GM23338 (cell line): ENCODE measurements around the gene NECAB3. TPM values are rescaled to one million over a fixed set of nuclear protein-coding genes. Genes with fewer than 3 reads are reported as not detected.

Experiments used
- ATAC-seq: fragments of 200-7000 bp; cut with Tn5 transposase; 3 replicates; pipeline ENCODE4 v1.9.1; 2020
- DNase-seq: peaks from one replicate; pipeline ENCODE4 v3.0.0-alpha.2; 2015; ENCODE audit warnings: low spot score
- H2AFZ ChIP-seq: fragments of 200-600 bp; sonication (generic); 2 replicates; pipeline ENCODE4 v1.8.0; 2016; ENCODE audit warnings: antibody characterized with exemption, mild to moderate bottlenecking, moderate library complexity
- H3F3A ChIP-seq: fragments of 200-600 bp; sonication (generic); replicated peaks from 2 replicates; pipeline ENCODE4 v1.8.0; 2017; ENCODE audit warnings: antibody characterized with exemption, mixed run types, low read depth
- H3K27ac ChIP-seq: fragments of 200-600 bp; sonication (generic); 2 replicates; pipeline ENCODE4 v1.6.1; 2016; ENCODE audit warnings: low read depth
- H3K27me3 ChIP-seq: fragments of 200-600 bp; sonication (generic); 2 replicates; pipeline ENCODE4 v1.8.0; 2016; ENCODE audit warnings: mild to moderate bottlenecking, mixed run types, moderate library complexity; ENCODE audit not compliant: insufficient read depth
- H3K36me3 ChIP-seq: fragments of 200-600 bp; sonication (generic); 2 replicates; pipeline ENCODE4 v1.8.0; 2016; ENCODE audit warnings: mild to moderate bottlenecking; ENCODE audit not compliant: insufficient read depth
- H3K4me1 ChIP-seq: fragments of 200-600 bp; sonication (generic); 2 replicates; pipeline ENCODE4 v1.8.0; 2016; ENCODE audit warnings: mild to moderate bottlenecking, moderate library complexity; ENCODE audit not compliant: insufficient read depth
- H3K4me2 ChIP-seq: fragments of 200-600 bp; sonication (generic); 2 replicates; pipeline ENCODE4 v1.7.1; 2017; ENCODE audit warnings: mixed run types
- H3K4me3 ChIP-seq: fragments of 200-600 bp; sonication (generic); 2 replicates; pipeline ENCODE4 v1.6.1; 2016; ENCODE audit warnings: mixed run types
- H3K79me2 ChIP-seq: fragments of 200-600 bp; sonication (generic); replicated peaks from 2 replicates; pipeline ENCODE4 v1.8.0; 2017; ENCODE audit warnings: mild to moderate bottlenecking; ENCODE audit not compliant: insufficient read depth
- H3K9me2 ChIP-seq: fragments of 200-600 bp; sonication (generic); 2 replicates; pipeline ENCODE4 v1.8.0; 2017; ENCODE audit not compliant: insufficient read depth
- H4K20me1 ChIP-seq: fragments of 200-600 bp; sonication (generic); replicated peaks from 2 replicates; pipeline ENCODE4 v1.8.0; 2017; ENCODE audit warnings: mild to moderate bottlenecking; ENCODE audit not compliant: insufficient read depth
- H3K27ac Mint-ChIP-seq: 2 replicates; pipeline ENCODE4 v1.8.0; 2020; ENCODE audit warnings: inconsistent platforms, mild to moderate bottlenecking, moderate library complexity, mixed read lengths
- H3K27me3 Mint-ChIP-seq: 3 replicates; pipeline ENCODE4 v1.8.0; 2022; ENCODE audit warnings: low read depth, mild to moderate bottlenecking, moderate library complexity, mixed read lengths, inconsistent platforms; ENCODE audit not compliant: insufficient read depth, poor library complexity
- H3K36me3 Mint-ChIP-seq: 3 replicates; pipeline ENCODE4 v1.8.0; 2021; ENCODE audit warnings: low read depth, mild to moderate bottlenecking, inconsistent platforms, moderate library complexity, mixed read lengths
- H3K4me1 Mint-ChIP-seq: 3 replicates; pipeline ENCODE4 v1.8.0; 2020; ENCODE audit warnings: mild to moderate bottlenecking, inconsistent platforms, mixed read lengths
- H3K4me3 Mint-ChIP-seq: 3 replicates; pipeline ENCODE4 v1.8.0; 2021; ENCODE audit warnings: moderate library complexity, mild to moderate bottlenecking, inconsistent platforms, mixed read lengths
- H3K9me3 Mint-ChIP-seq: 3 replicates; pipeline ENCODE4 v1.8.0; 2020; ENCODE audit warnings: moderate library complexity, mild to moderate bottlenecking, inconsistent platforms, mixed read lengths
- CREB1 ChIP-seq: fragments of 250-450 bp; sonication (Bioruptor Pico); IDR thresholded peaks from 2 replicates; pipeline ENCODE4 v1.5.0; 2020; ENCODE audit warnings: low read depth, mild to moderate bottlenecking, moderate library complexity
- CTCF ChIP-seq, 2 experiments: fragments of 200-600 bp in 1 of 2; sonication (generic) in 1 of 2; conservative IDR thresholded peaks; 2 replicates each; pipeline versions ENCODE4 v1.5.1 to v1.6.1; 2016 to 2017; ENCODE audit warnings: antibody characterized with exemption in 2 of 2, low read depth in 2 of 2, mild to moderate bottlenecking in 2 of 2, moderate library complexity in 1 of 2
- EZH2 ChIP-seq: fragments of 200-600 bp; sonication (generic); IDR thresholded peaks from one replicate; pipeline ENCODE4 v1.8.0; 2017; ENCODE audit warnings: antibody characterized with exemption, mild to moderate bottlenecking, low read depth; ENCODE audit not compliant: unreplicated experiment
- EZH2phosphoT487 ChIP-seq: fragments of 200-600 bp; sonication (generic); IDR thresholded peaks from one replicate; pipeline ENCODE4 v1.8.1; 2018; ENCODE audit warnings: antibody characterized with exemption; ENCODE audit not compliant: unreplicated experiment
- JUNB ChIP-seq: IDR thresholded peaks from one replicate; pipeline ENCODE4 v1.6.1; 2016; ENCODE audit warnings: antibody characterized with exemption; ENCODE audit not compliant: unreplicated experiment
- NANOG ChIP-seq: IDR thresholded peaks from 2 replicates; pipeline ENCODE4 v1.6.1; 2016; ENCODE audit warnings: antibody characterized with exemption, borderline replicate concordance
- POLR2AphosphoS5 ChIP-seq: IDR thresholded peaks from 2 replicates; pipeline ENCODE4 v1.6.1; 2016; ENCODE audit warnings: antibody characterized with exemption, low read depth
- STAT1 ChIP-seq: IDR thresholded peaks from one replicate; pipeline ENCODE4 v1.6.1; 2016; ENCODE audit warnings: antibody characterized with exemption; ENCODE audit not compliant: unreplicated experiment
- ZNF114 ChIP-seq: fragments of 250-450 bp; sonication (Bioruptor Pico); IDR thresholded peaks from 2 replicates; pipeline ENCODE4 v1.5.0; 2020; ENCODE audit warnings: mild to moderate bottlenecking, moderate library complexity
- ZNF331 ChIP-seq: fragments of 250-450 bp; sonication (Bioruptor Pico); IDR thresholded peaks from 2 replicates; pipeline ENCODE4 v1.5.0; 2020; ENCODE audit warnings: low read depth, mild to moderate bottlenecking, moderate library complexity
- polyA plus RNA-seq: library from polyadenylated mRNA; unstranded; fragments of >200 nt; fragmentation: Nextera tagmentation; extraction: Ambion mirVana; gene quantifications from 2 replicates; pipeline ENCODE4 v1.2.1, GENCODE V29; 2016
- total RNA-seq: library from RNA; depleted of rRNA; stranded (reverse); fragments of >200 nt; shearing (Covaris generic); gene quantifications from 2 replicates; pipeline ENCODE4 v1.2.3, GENCODE V29; 2014
- TF ChIP-seq, protein P1 (sequence below): IDR thresholded peaks from one replicate; pipeline ENCODE4 v1.6.1; 2018; ENCODE audit warnings: antibody characterized with exemption; ENCODE audit not compliant: unreplicated experiment
- TF ChIP-seq, protein P2 (sequence below): IDR thresholded peaks from 2 replicates; pipeline ENCODE4 v1.6.1; 2016; ENCODE audit warnings: antibody characterized with exemption
- TF ChIP-seq, protein P3 (sequence below): fragments of 250-450 bp; sonication (Bioruptor Pico); IDR thresholded peaks from 2 replicates; pipeline ENCODE4 v1.5.0; 2020; ENCODE audit warnings: mild to moderate bottlenecking, moderate library complexity

NECAB3 gene
- total and polyA plus RNA-seq, 2 experiments from 2014 or later, result 8.5 to 28.4 TPM

- H3K9me2 ChIP-seq, result no peaks in the 10 kb centered on the region
- no peak overlapping the region for H3K27ac ChIP-seq
- H3K4me1 ChIP-seq, result no peaks in the 10 kb centered on the region; the same call in 1 of the 2 replicates
- H2AFZ ChIP-seq, result no peak overlapping the region
- Mint-ChIP-seq H3K4me3 (no peak overlapping the region), H3K4me1 (peaks cover 16% of the 10 kb centered on the region; the same call in 2 of the 3 replicates), H3K36me3 (no peaks in the 10 kb centered on the region; the same call in 2 of the 3 replicates), H3K27ac (peak overlapping the region; percentile 78), H3K27me3 (peaks cover 7% of the 10 kb centered on the region), H3K9me3 (no peaks in the 10 kb centered on the region; the same call in 2 of the 3 replicates)
- DNase-seq, result no peak
- H3K27me3 ChIP-seq, result no peaks in the 10 kb centered on the region
- no peak overlapping the region for H3K4me2 ChIP-seq
- TF ChIP-seq EZH2phosphoT487, result no peak
- TF ChIP-seq ZNF114 (CRISPR knock-in tag), result no peak
- TF ChIP-seq POLR2AphosphoS5, result no peak
- TF ChIP-seq EZH2, result no peak
- TF ChIP-seq, protein P1, sequence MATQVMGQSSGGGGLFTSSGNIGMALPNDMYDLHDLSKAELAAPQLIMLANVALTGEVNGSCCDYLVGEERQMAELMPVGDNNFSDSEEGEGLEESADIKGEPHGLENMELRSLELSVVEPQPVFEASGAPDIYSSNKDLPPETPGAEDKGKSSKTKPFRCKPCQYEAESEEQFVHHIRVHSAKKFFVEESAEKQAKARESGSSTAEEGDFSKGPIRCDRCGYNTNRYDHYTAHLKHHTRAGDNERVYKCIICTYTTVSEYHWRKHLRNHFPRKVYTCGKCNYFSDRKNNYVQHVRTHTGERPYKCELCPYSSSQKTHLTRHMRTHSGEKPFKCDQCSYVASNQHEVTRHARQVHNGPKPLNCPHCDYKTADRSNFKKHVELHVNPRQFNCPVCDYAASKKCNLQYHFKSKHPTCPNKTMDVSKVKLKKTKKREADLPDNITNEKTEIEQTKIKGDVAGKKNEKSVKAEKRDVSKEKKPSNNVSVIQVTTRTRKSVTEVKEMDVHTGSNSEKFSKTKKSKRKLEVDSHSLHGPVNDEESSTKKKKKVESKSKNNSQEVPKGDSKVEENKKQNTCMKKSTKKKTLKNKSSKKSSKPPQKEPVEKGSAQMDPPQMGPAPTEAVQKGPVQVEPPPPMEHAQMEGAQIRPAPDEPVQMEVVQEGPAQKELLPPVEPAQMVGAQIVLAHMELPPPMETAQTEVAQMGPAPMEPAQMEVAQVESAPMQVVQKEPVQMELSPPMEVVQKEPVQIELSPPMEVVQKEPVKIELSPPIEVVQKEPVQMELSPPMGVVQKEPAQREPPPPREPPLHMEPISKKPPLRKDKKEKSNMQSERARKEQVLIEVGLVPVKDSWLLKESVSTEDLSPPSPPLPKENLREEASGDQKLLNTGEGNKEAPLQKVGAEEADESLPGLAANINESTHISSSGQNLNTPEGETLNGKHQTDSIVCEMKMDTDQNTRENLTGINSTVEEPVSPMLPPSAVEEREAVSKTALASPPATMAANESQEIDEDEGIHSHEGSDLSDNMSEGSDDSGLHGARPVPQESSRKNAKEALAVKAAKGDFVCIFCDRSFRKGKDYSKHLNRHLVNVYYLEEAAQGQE, result no peak
- TF ChIP-seq CTCF (conservative IDR thresholded peaks at IDR 0.05; ENCODE audit: low read depth in 2 of 2), result no peak
- TF ChIP-seq ZNF331, result no peak
- no peak for TF ChIP-seq JUNB
- TF ChIP-seq, protein P2, sequence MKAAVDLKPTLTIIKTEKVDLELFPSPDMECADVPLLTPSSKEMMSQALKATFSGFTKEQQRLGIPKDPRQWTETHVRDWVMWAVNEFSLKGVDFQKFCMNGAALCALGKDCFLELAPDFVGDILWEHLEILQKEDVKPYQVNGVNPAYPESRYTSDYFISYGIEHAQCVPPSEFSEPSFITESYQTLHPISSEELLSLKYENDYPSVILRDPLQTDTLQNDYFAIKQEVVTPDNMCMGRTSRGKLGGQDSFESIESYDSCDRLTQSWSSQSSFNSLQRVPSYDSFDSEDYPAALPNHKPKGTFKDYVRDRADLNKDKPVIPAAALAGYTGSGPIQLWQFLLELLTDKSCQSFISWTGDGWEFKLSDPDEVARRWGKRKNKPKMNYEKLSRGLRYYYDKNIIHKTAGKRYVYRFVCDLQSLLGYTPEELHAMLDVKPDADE, result no peak
- TF ChIP-seq CREB1, result no peak
- no peak for TF ChIP-seq NANOG
- no peak for TF ChIP-seq STAT1
- TF ChIP-seq, protein P3, sequence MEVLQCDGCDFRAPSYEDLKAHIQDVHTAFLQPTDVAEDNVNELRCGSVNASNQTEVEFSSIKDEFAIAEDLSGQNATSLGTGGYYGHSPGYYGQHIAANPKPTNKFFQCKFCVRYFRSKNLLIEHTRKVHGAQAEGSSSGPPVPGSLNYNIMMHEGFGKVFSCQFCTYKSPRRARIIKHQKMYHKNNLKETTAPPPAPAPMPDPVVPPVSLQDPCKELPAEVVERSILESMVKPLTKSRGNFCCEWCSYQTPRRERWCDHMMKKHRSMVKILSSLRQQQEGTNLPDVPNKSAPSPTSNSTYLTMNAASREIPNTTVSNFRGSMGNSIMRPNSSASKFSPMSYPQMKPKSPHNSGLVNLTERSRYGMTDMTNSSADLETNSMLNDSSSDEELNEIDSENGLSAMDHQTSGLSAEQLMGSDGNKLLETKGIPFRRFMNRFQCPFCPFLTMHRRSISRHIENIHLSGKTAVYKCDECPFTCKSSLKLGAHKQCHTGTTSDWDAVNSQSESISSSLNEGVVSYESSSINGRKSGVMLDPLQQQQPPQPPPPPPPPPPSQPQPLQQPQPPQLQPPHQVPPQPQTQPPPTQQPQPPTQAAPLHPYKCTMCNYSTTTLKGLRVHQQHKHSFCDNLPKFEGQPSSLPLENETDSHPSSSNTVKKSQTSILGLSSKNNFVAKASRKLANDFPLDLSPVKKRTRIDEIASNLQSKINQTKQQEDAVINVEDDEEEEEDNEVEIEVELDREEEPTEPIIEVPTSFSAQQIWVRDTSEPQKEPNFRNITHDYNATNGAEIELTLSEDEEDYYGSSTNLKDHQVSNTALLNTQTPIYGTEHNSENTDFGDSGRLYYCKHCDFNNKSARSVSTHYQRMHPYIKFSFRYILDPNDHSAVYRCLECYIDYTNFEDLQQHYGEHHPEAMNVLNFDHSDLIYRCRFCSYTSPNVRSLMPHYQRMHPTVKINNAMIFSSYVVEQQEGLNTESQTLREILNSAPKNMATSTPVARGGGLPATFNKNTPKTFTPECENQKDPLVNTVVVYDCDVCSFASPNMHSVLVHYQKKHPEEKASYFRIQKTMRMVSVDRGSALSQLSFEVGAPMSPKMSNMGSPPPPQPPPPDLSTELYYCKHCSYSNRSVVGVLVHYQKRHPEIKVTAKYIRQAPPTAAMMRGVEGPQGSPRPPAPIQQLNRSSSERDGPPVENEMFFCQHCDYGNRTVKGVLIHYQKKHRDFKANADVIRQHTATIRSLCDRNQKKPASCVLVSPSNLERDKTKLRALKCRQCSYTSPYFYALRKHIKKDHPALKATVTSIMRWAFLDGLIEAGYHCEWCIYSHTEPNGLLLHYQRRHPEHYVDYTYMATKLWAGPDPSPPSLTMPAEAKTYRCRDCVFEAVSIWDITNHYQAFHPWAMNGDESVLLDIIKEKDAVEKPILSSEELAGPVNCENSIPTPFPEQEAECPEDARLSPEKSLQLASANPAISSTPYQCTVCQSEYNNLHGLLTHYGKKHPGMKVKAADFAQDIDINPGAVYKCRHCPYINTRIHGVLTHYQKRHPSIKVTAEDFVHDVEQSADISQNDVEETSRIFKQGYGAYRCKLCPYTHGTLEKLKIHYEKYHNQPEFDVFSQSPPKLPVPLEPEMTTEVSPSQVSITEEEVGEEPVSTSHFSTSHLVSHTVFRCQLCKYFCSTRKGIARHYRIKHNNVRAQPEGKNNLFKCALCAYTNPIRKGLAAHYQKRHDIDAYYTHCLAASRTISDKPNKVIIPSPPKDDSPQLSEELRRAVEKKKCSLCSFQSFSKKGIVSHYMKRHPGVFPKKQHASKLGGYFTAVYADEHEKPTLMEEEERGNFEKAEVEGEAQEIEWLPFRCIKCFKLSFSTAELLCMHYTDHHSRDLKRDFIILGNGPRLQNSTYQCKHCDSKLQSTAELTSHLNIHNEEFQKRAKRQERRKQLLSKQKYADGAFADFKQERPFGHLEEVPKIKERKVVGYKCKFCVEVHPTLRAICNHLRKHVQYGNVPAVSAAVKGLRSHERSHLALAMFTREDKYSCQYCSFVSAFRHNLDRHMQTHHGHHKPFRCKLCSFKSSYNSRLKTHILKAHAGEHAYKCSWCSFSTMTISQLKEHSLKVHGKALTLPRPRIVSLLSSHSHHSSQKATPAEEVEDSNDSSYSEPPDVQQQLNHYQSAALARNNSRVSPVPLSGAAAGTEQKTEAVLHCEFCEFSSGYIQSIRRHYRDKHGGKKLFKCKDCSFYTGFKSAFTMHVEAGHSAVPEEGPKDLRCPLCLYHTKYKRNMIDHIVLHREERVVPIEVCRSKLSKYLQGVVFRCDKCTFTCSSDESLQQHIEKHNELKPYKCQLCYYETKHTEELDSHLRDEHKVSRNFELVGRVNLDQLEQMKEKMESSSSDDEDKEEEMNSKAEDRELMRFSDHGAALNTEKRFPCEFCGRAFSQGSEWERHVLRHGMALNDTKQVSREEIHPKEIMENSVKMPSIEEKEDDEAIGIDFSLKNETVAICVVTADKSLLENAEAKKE (CRISPR knock-in tag), result no peak
- ATAC-seq, result no peak
- no peak overlapping the region for H3K4me3 ChIP-seq
- H3K36me3 ChIP-seq, result no peaks in the 10 kb centered on the region
- H4K20me1 ChIP-seq, result no peaks in the 10 kb centered on the region
- H3F3A ChIP-seq, result no peaks in the 10 kb centered on the region
- H3K79me2 ChIP-seq, result no peaks in the 10 kb centered on the region
Observed at GRCh38 chr20:33654680-33655161, 19.5 kb downstream of the NECAB3 start.
